ENCODE data around the gene MAP3K1. TPM values are rescaled to one million over a fixed set of nuclear protein-coding genes. Genes with fewer than 3 reads are reported as not detected.

MAP3K1 gene
- total RNA-seq, 1 donor from 2014 or later, result 26.3 TPM

GRCh38 chr5:56802205-56802604 lies 13.1 kb upstream of the MAP3K1 start:
- Mint-ChIP-seq H3K27me3 (ENCODE audit: low read depth) (no peaks in the 10 kb centered on the region), H3K4me1 (peaks cover 5% of the 10 kb centered on the region), H3K36me3 (ENCODE audit: low read depth) (no peaks in the 10 kb centered on the region), H3K9me3 (no peaks in the 10 kb centered on the region), H3K4me3 (no peak overlapping the region), H3K27ac (ENCODE audit: unreplicated experiment) (no peak overlapping the region)
- DNase-seq (ENCODE audit: low read depth, low spot score), result no peak
- no peak for TF ChIP-seq CTCF (conservative IDR thresholded peaks at IDR 0.05)

GRCh38 chr5:56803025-56803424 lies 12.3 kb upstream of the MAP3K1 start:
- no peaks in the 10 kb centered on the region for H3K36me3 Mint-ChIP-seq (ENCODE audit: low read depth)
- peaks cover 5% of the 10 kb centered on the region for H3K4me1 Mint-ChIP-seq
- no peak for TF ChIP-seq CTCF (conservative IDR thresholded peaks at IDR 0.05)
- no peak overlapping the region for H3K4me3 Mint-ChIP-seq
- no peaks in the 10 kb centered on the region for H3K27me3 Mint-ChIP-seq (ENCODE audit: low read depth)
- H3K27ac Mint-ChIP-seq (ENCODE audit: unreplicated experiment), result no peak overlapping the region
- no peaks in the 10 kb centered on the region for H3K9me3 Mint-ChIP-seq
- no peak for DNase-seq (ENCODE audit: low read depth, low spot score)

- Mint-ChIP-seq H3K4me1 (peaks cover 5% of the 10 kb centered on the region), H3K27me3 (ENCODE audit: low read depth) (no peaks in the 10 kb centered on the region), H3K9me3 (no peaks in the 10 kb centered on the region), H3K4me3 (no peak overlapping the region), H3K36me3 (ENCODE audit: low read depth) (no peaks in the 10 kb centered on the region), H3K27ac (ENCODE audit: unreplicated experiment) (no peak overlapping the region)
- TF ChIP-seq CTCF (conservative IDR thresholded peaks at IDR 0.05), result no peak
- DNase-seq (ENCODE audit: low read depth, low spot score), result no peak
Observed at GRCh38 chr5:56803894-56804293, 11.5 kb upstream of the MAP3K1 start.

- no peak for DNase-seq (ENCODE audit: low read depth, low spot score)
- Mint-ChIP-seq H3K36me3 (ENCODE audit: low read depth) (no peaks in the 10 kb centered on the region), H3K27ac (ENCODE audit: unreplicated experiment) (no peak overlapping the region), H3K27me3 (ENCODE audit: low read depth) (peaks cover 6% of the 10 kb centered on the region), H3K4me1 (no peaks in the 10 kb centered on the region), H3K4me3 (no peak overlapping the region), H3K9me3 (no peaks in the 10 kb centered on the region)
- TF ChIP-seq CTCF (conservative IDR thresholded peaks at IDR 0.05), result no peak
Observed at GRCh38 chr5:56807679-56808078, 7.7 kb upstream of the MAP3K1 start.

GRCh38 chr5:56808211-56808610 lies 7.1 kb upstream of the MAP3K1 start:
- no peak for DNase-seq (ENCODE audit: low read depth, low spot score)
- Mint-ChIP-seq H3K4me1 (no peaks in the 10 kb centered on the region), H3K9me3 (no peaks in the 10 kb centered on the region), H3K27ac (ENCODE audit: unreplicated experiment) (no peak overlapping the region), H3K4me3 (no peak overlapping the region), H3K27me3 (ENCODE audit: low read depth) (peaks cover 11% of the 10 kb centered on the region), H3K36me3 (ENCODE audit: low read depth) (no peaks in the 10 kb centered on the region)
- no peak for TF ChIP-seq CTCF (conservative IDR thresholded peaks at IDR 0.05)

- DNase-seq (ENCODE audit: low read depth, low spot score), result no peak
- peaks cover 7% of the 10 kb centered on the region for H3K4me1 Mint-ChIP-seq
- no peak for TF ChIP-seq CTCF (conservative IDR thresholded peaks at IDR 0.05)
- H3K27ac Mint-ChIP-seq (ENCODE audit: unreplicated experiment), result no peak overlapping the region
- no peaks in the 10 kb centered on the region for H3K9me3 Mint-ChIP-seq
- no peak overlapping the region for H3K4me3 Mint-ChIP-seq
- H3K27me3 Mint-ChIP-seq (ENCODE audit: low read depth), result peaks cover 29% of the 10 kb centered on the region
- no peaks in the 10 kb centered on the region for H3K36me3 Mint-ChIP-seq (ENCODE audit: low read depth)
Observed at GRCh38 chr5:56810826-56811225, 4.5 kb upstream of the MAP3K1 start.

Measured in neural crest cell (in vitro differentiated cells).